SK-N-MC (cell line): Measurements from ENCODE around the gene RHEBL1.

Source experiments
- EZH2 ChIP-seq: fragments of 200-600 bp; sonication (generic); IDR thresholded peaks from one replicate; pipeline ENCODE4 v1.6.1; 2017; ENCODE audit warnings: antibody characterized with exemption
- POLR2AphosphoS5 ChIP-seq: IDR thresholded peaks from 2 replicates; pipeline ENCODE4 v1.6.1; 2012; ENCODE audit warnings: mild to moderate bottlenecking, low read depth, low read length, borderline replicate concordance

GRCh38 chr12:49051373-49051764, 18.4 kb downstream of the RHEBL1 start:
- TF ChIP-seq POLR2AphosphoS5 (no peak), EZH2 (no peak)
